NCI-H1092 (cell line): Measurements from ENCODE around the gene ANKRD49.

ENCODE experiments used
- DNase-seq: peaks from one replicate; lab custom pipeline; 2025; lab: John Stamatoyannopoulos, UW

ANKRD49 gene

GRCh38 chr11:94507485-94507884, 13.7 kb downstream of the ANKRD49 start:
- DNase-seq = no peak

GRCh38 chr11:94511932-94512781, 18.4 kb downstream of the ANKRD49 start, which contains the start of gene C11orf97:
Gene C11orf97 (plus strand): TSS chr11:94512461. CDS start chr11:94512529, 68 bp downstream.
- DNase-seq = peak; percentile 8

- peak; percentile 53 for DNase-seq
Observed at GRCh38 chr11:94513091-94513490, 19.3 kb downstream of the ANKRD49 start.

- no peak for DNase-seq
Observed at GRCh38 chr11:94515398-94515797, 21.6 kb downstream of the ANKRD49 start.

- no peak for DNase-seq
Observed at GRCh38 chr11:94516725-94517124, 22.9 kb downstream of the ANKRD49 start.

GRCh38 chr11:94518300-94518699, 24.5 kb downstream of the ANKRD49 start:
- no peak for DNase-seq

- DNase-seq = peak; percentile 7
Observed at GRCh38 chr11:94519478-94520084, 25.8 kb downstream of the ANKRD49 start.

GRCh38 chr11:94521684-94522083, 27.9 kb downstream of the ANKRD49 start:
- no peak for DNase-seq

- DNase-seq = no peak
Observed at GRCh38 chr11:94524341-94524740, 30.6 kb downstream of the ANKRD49 start.

GRCh38 chr11:94525546-94526324, 32.0 kb downstream of the ANKRD49 start:
- DNase-seq = no peak

- no peak for DNase-seq
Observed at GRCh38 chr11:94526645-94527438, 33.1 kb downstream of the ANKRD49 start.

- DNase-seq = no peak
Observed at GRCh38 chr11:94528551-94528950, 34.8 kb downstream of the ANKRD49 start.

- DNase-seq = no peak
Observed at GRCh38 chr11:94532211-94532610, 38.4 kb downstream of the ANKRD49 start.

- DNase-seq = no peak
Observed at GRCh38 chr11:94533206-94533605, 39.4 kb downstream of the ANKRD49 start.

GRCh38 chr11:94533696-94534630, 40.2 kb downstream of the ANKRD49 start:
- no peak for DNase-seq

GRCh38 chr11:94536386-94536785, 42.6 kb downstream of the ANKRD49 start:
- no peak for DNase-seq

- no peak for DNase-seq
Observed at GRCh38 chr11:94537031-94537600, 43.3 kb downstream of the ANKRD49 start.

- no peak for DNase-seq
Observed at GRCh38 chr11:94539420-94539819, 45.6 kb downstream of the ANKRD49 start.

GRCh38 chr11:94543695-94544645, 50.2 kb downstream of the ANKRD49 start, which contains the start of gene FUT4:
Gene FUT4 (plus strand): TSS chr11:94543921. CDS start chr11:94544134, 213 bp downstream.
- peak; percentile 77 for DNase-seq
